Measurements from ENCODE around the gene F2RL1. TPM values are rescaled to one million over a fixed set of nuclear protein-coding genes. Genes with fewer than 3 reads are reported as not detected.
A peak's percentile ranks its signal among the peaks of the same experiment; 100 is the strongest.

F2RL1 gene
- total RNA-seq, 1 donor from 2014 or later: 25.5 TPM

DNA sequence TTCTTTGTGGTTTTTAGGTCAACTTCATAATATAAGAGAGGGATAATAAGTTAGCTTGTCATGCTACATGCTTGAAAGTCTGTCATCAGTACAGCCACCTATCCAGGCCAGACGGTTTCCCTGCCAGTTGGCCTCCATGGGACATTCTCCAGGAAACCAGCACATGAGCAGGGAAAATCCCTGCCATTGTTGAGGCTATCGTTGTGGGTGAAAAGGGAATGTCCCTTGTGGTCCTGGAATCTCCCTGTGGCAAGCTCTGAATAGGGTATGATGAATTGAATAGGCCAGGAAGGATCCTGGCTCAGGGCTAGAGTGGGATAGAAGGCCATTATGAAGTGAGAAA, 12.3 kb downstream of the F2RL1 start:
- DNase-seq (ENCODE audit: low read depth): peak; percentile 45
- no peak for FAIRE-seq
- peaks cover 8% of the 10 kb centered on the region for H3K36me3 ChIP-seq (ENCODE audit: control insufficient read depth, insufficient read depth, low read length)
- TF ChIP-seq, protein P1, sequence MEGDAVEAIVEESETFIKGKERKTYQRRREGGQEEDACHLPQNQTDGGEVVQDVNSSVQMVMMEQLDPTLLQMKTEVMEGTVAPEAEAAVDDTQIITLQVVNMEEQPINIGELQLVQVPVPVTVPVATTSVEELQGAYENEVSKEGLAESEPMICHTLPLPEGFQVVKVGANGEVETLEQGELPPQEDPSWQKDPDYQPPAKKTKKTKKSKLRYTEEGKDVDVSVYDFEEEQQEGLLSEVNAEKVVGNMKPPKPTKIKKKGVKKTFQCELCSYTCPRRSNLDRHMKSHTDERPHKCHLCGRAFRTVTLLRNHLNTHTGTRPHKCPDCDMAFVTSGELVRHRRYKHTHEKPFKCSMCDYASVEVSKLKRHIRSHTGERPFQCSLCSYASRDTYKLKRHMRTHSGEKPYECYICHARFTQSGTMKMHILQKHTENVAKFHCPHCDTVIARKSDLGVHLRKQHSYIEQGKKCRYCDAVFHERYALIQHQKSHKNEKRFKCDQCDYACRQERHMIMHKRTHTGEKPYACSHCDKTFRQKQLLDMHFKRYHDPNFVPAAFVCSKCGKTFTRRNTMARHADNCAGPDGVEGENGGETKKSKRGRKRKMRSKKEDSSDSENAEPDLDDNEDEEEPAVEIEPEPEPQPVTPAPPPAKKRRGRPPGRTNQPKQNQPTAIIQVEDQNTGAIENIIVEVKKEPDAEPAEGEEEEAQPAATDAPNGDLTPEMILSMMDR (IDR thresholded peaks at IDR 0.05; ENCODE audit: insufficient read depth, low read length, severe bottlenecking): no peak
- no peaks in the 10 kb centered on the region for H3K27me3 ChIP-seq (ENCODE audit: control insufficient read depth, insufficient read depth, low read length)
- no peak overlapping the region for H3K4me3 ChIP-seq (ENCODE audit: low read depth, low read length)

DNA sequence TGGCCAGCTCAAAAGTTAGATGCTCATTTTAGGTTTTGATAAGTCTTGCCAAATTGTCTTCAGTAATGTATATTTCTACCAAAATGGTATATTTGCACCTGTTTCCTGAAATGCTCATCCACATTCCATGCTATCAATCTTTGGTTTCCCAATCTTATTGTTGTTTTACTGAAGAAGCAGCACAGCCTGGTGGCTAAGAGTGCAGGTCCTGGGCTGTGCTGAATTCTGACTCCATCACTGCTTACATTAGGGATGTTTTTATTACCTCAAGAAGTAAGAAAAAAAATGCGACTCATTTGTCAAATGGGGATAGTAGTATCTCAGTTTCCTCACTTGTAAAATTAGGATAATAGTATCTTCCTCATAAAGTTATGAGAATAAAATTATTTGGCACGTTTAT, 17.4 kb downstream of the F2RL1 start:
- FAIRE-seq: no peak
- Histone ChIP-seq H3K36me3 (ENCODE audit: control insufficient read depth, insufficient read depth, low read length) (peaks cover 8% of the 10 kb centered on the region), H3K27me3 (ENCODE audit: control insufficient read depth, insufficient read depth, low read length) (no peaks in the 10 kb centered on the region), H3K4me3 (ENCODE audit: low read depth, low read length) (no peak overlapping the region)
- DNase-seq (ENCODE audit: low read depth): no peak
- TF ChIP-seq, protein P1 (IDR thresholded peaks at IDR 0.05; ENCODE audit: insufficient read depth, low read length, severe bottlenecking): no peak

DNA sequence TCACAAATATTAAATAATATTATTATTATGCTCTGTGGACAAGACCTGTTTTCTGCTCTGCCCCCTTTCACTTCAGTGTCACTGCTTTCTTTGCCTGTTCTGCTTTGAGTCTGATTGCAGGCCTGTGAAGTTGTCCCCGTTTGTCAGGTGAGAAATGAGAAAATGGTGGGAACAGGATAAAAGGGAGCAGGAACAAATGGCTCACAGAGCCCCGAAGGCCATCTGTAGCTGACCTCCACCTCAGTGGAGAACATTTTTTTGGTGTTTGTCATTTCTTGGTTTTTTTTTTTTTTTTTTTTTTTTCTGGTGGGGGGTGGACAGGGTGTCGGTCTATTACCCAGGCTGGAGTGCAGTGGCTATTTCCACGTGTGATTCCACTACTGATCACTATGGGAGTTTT, 17.8 kb downstream of the F2RL1 start:
- FAIRE-seq: no peak
- H3K36me3 ChIP-seq (ENCODE audit: control insufficient read depth, insufficient read depth, low read length): peaks cover 8% of the 10 kb centered on the region

DNA sequence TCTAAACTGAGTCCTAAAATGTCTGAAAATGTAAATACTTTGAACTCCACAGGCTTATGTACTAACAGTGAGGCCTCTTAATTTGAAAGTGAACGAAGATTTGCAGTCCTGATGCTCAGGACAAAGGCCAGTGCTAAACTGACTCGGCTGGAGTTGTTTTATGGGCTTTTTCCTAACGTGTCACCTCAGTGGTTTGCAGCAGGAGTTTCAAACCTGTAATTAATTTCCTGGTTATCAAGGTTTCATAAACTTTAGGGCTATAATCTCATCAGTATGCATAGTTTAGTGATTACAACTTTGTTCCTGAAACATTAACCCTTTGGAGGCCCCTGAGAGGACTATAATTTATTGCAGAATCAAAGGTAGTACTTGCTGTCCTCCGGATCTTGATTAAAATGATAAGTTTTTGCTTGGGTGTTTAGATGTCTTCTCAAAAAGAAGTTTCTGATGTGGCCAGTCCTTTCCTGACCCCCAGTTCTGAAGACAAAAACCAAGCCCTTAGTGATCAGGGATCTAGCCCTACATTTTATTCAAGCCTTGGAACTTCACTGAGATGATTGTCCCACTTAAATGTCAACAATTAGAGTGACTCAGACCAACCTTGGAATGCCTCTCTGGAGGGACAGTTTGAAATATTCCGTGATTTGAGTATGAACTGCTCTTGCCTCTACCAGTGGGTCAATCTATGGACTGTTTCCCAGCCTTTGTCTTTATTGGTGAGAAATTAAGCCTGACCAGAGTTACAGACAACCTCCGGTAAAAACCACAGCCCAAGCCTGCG, 19.8 kb downstream of the F2RL1 start:
- TF ChIP-seq, protein P1 (IDR thresholded peaks at IDR 0.05; ENCODE audit: insufficient read depth, low read length, severe bottlenecking): no peak
- Histone ChIP-seq H3K27me3 (ENCODE audit: control insufficient read depth, insufficient read depth, low read length) (no peaks in the 10 kb centered on the region), H3K36me3 (ENCODE audit: control insufficient read depth, insufficient read depth, low read length) (peaks cover 2% of the 10 kb centered on the region), H3K4me3 (ENCODE audit: low read depth, low read length) (no peak overlapping the region)
- FAIRE-seq (no peak), DNase-seq (ENCODE audit: low read depth) (peak; percentile 23)

More for the DNA sequence above, 17.8 kb downstream of the F2RL1 start:
- Histone ChIP-seq H3K4me3 (ENCODE audit: low read depth, low read length) (no peak overlapping the region), H3K27me3 (ENCODE audit: control insufficient read depth, insufficient read depth, low read length) (no peaks in the 10 kb centered on the region)
- no peak for DNase-seq (ENCODE audit: low read depth)
- TF ChIP-seq, protein P1 (IDR thresholded peaks at IDR 0.05; ENCODE audit: insufficient read depth, low read length, severe bottlenecking): no peak

DNA sequence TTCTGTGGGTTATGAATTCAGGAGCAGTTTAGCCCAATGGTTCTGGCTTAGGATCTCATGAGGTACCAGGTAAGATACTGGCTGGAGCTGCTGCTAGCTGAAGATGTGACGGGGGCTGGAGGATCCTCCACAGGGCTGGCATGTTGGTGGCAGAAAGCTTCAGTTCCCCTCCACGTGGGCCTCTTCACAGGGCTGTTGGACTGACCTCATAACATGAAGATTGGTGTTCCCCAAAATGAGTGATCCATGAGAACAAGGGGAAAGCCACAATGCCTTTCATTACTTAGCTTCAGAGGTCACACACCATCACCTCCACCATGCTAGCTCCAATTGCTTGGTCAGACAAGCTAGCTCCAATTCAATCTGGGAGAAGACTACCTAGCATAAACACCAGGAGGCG, 22.5 kb downstream of the F2RL1 start:
- no peak for FAIRE-seq
- H3K27me3 ChIP-seq (ENCODE audit: control insufficient read depth, insufficient read depth, low read length): no peaks in the 10 kb centered on the region

More for the DNA sequence above, 22.5 kb downstream of the F2RL1 start:
- no peak overlapping the region for H3K4me3 ChIP-seq (ENCODE audit: low read depth, low read length)
- no peaks in the 10 kb centered on the region for H3K36me3 ChIP-seq (ENCODE audit: control insufficient read depth, insufficient read depth, low read length)
- TF ChIP-seq, protein P1 (IDR thresholded peaks at IDR 0.05; ENCODE audit: insufficient read depth, low read length, severe bottlenecking): no peak
- no peak for DNase-seq (ENCODE audit: low read depth)
